Mucosa of descending colon (tissue), 3 donors: ENCODE data around the gene RDH13. TPM values are rescaled to one million over a fixed set of nuclear protein-coding genes. Genes with fewer than 3 reads are reported as not detected.

ENCODE experiments used
- ATAC-seq: fragments of 200-7000 bp; cut with Tn5 transposase; one replicate; pipeline ENCODE4 v1.9.1; 2020; ENCODE audit warnings: mild to moderate bottlenecking, moderate library complexity
- DNase-seq, 3 donors: peaks; one replicate each; pipeline ENCODE4 v3.0.0-alpha.2; 2020
- H3K36me3 ChIP-seq: fragments of 200-600 bp; one replicate; pipeline ENCODE4 v1.8.0; 2021; ENCODE audit warnings: low read depth, mild to moderate bottlenecking
- H3K4me1 ChIP-seq: fragments of 200-600 bp; one replicate; pipeline ENCODE4 v1.8.0; 2021; ENCODE audit warnings: low read depth, mild to moderate bottlenecking
- H3K4me3 ChIP-seq: fragments of 200-600 bp; one replicate; pipeline ENCODE4 v1.8.0; 2021; ENCODE audit warnings: mild to moderate bottlenecking
- H3K9me3 ChIP-seq: fragments of 200-600 bp; one replicate; pipeline ENCODE4 v1.8.0; 2021; ENCODE audit warnings: mild to moderate bottlenecking
- CTCF ChIP-seq: fragments of 200-600 bp; IDR thresholded peaks from one replicate; pipeline ENCODE4 v1.8.0; 2022; ENCODE audit warnings: antibody characterized with exemption, mild to moderate bottlenecking
- intact Hi-C, 2 donors: fragments of 100-400 bp; cut with DNase I in 1 of 2; cut with micrococcal nuclease in 1 of 2; formaldehyde crosslinking; loops; one replicate each; pipeline versions ENCODE4 v1.11.0 to v1.11.1; 2022; cut with DNase I, micrococcal nuclease
- total RNA-seq, 3 donors: library from RNA; stranded (reverse); fragmentation: NEBNext Ultra II Directional in 2 of 3; extraction: Animal tissue kit (Norgen Biotek cat#: 25700) in 2 of 3; gene quantifications; one replicate each; pipeline versions ENCODE4 v1.2.1 to v1.2.4, GENCODE V29; 2021 to 2023
- donor health status: DM: no; HTN: no; CAD: no; lungs with moderate emphysema.
- donor health status: DM: no; HTN: no; CAD: no.
- donor health status: DM: no; HTN: yes; CAD: no.

Gene RDH13
- total RNA-seq, 3 donors from 2014 or later = 46.1 to 59.5 (median 55.0) TPM

GRCh38 chr19:55018633-55019032, 44.3 kb downstream of the RDH13 start:
- Histone ChIP-seq H3K4me3 (no peak overlapping the region), H3K4me1 (no peaks in the 10 kb centered on the region), H3K9me3 (no peaks in the 10 kb centered on the region), H3K36me3 (no peaks in the 10 kb centered on the region)
- intact Hi-C loops = no loop called here
- ATAC-seq = no peak
- no peak for TF ChIP-seq CTCF
- no peak for DNase-seq

- Histone ChIP-seq H3K9me3 (no peaks in the 10 kb centered on the region), H3K36me3 (no peaks in the 10 kb centered on the region), H3K4me1 (no peaks in the 10 kb centered on the region), H3K4me3 (no peak overlapping the region)
- TF ChIP-seq CTCF = no peak
- no peak for DNase-seq
- intact Hi-C loops = no loop called here
- no peak for ATAC-seq
These were observed 44.7 kb downstream of the RDH13 start for GRCh38 chr19:55018216-55018615.

- intact Hi-C loops = no loop called here
- no peaks in the 10 kb centered on the region for H3K9me3 ChIP-seq
- ATAC-seq = no peak
- no peaks in the 10 kb centered on the region for H3K4me1 ChIP-seq
- no peak for TF ChIP-seq CTCF
- no peak overlapping the region for H3K4me3 ChIP-seq
- DNase-seq = no peak
- no peaks in the 10 kb centered on the region for H3K36me3 ChIP-seq
These were observed 46.9 kb downstream of the RDH13 start for GRCh38 chr19:55016017-55016416.

GRCh38 chr19:55015126-55015525, 47.8 kb downstream of the RDH13 start:
- intact Hi-C loops = no loop called here
- H3K4me1 ChIP-seq = no peaks in the 10 kb centered on the region
- no peak for TF ChIP-seq CTCF
- no peaks in the 10 kb centered on the region for H3K36me3 ChIP-seq
- no peaks in the 10 kb centered on the region for H3K9me3 ChIP-seq
- DNase-seq (no peak), ATAC-seq (no peak)
- no peak overlapping the region for H3K4me3 ChIP-seq

GRCh38 chr19:55014714-55015113, 48.2 kb downstream of the RDH13 start:
- peak; percentile 7 for ATAC-seq
- no peak for DNase-seq
- Histone ChIP-seq H3K36me3 (no peaks in the 10 kb centered on the region), H3K4me1 (no peaks in the 10 kb centered on the region), H3K4me3 (no peak overlapping the region), H3K9me3 (no peaks in the 10 kb centered on the region)
- TF ChIP-seq CTCF = no peak
- intact Hi-C loops = no loop called here

- H3K36me3 ChIP-seq = no peaks in the 10 kb centered on the region
- no peak for TF ChIP-seq CTCF
- no peaks in the 10 kb centered on the region for H3K4me1 ChIP-seq
- intact Hi-C loops = no loop called here
- no peaks in the 10 kb centered on the region for H3K9me3 ChIP-seq
- H3K4me3 ChIP-seq = no peak overlapping the region
- DNase-seq (no peak), ATAC-seq (no peak)
These were observed 49.4 kb downstream of the RDH13 start for GRCh38 chr19:55013596-55013995.
